WTC11 (cell line): ENCODE measurements around the gene ZNF367.

Experiments used
- ATF6 ChIP-seq: sonication (generic); formaldehyde crosslinking; IDR thresholded peaks from 2 replicates; pipeline ENCODE4 v1.8.1; 2023; ENCODE audit warnings: mild to moderate bottlenecking, missing genetic modification reagents
- CBFB ChIP-seq: sonication (generic); formaldehyde crosslinking; IDR thresholded peaks from 2 replicates; pipeline ENCODE4 v1.8.1; 2022; ENCODE audit warnings: mild to moderate bottlenecking, low read depth, missing genetic modification reagents
- CTCF ChIP-seq: fragments of 200-600 bp; IDR thresholded peaks from 2 replicates; pipeline ENCODE4 v1.8.0; 2022; ENCODE audit warnings: antibody characterized with exemption
- FOXJ3 ChIP-seq: sonication (generic); formaldehyde crosslinking; IDR thresholded peaks from 2 replicates; pipeline ENCODE4 v1.9.0; 2021; ENCODE audit warnings: missing genetic modification reagents, mild to moderate bottlenecking, borderline replicate concordance
- JUN ChIP-seq: sonication (generic); formaldehyde crosslinking; IDR thresholded peaks from 2 replicates; pipeline ENCODE4 v1.8.0; 2023; ENCODE audit warnings: mild to moderate bottlenecking, missing genetic modification reagents
- NR1H2 ChIP-seq: sonication (generic); formaldehyde crosslinking; IDR thresholded peaks from 2 replicates; pipeline ENCODE4 v1.9.0; 2021; ENCODE audit warnings: mild to moderate bottlenecking, moderate library complexity, missing genetic modification reagents
- PRRX2 ChIP-seq: fragments of 250-450 bp; sonication (Bioruptor Pico); IDR thresholded peaks from 2 replicates; pipeline ENCODE4 v1.8.0; 2021; ENCODE audit warnings: mild to moderate bottlenecking
- SMAD3 ChIP-seq: sonication (generic); formaldehyde crosslinking; IDR thresholded peaks from 2 replicates; pipeline ENCODE4 v1.8.0; 2022; ENCODE audit warnings: missing genetic modification reagents, mild to moderate bottlenecking, borderline replicate concordance
- TEAD4 ChIP-seq: sonication (generic); formaldehyde crosslinking; IDR thresholded peaks from 2 replicates; pipeline ENCODE4 v1.8.0; 2022; ENCODE audit warnings: mild to moderate bottlenecking, missing genetic modification reagents
- USF2 ChIP-seq: sonication (generic); formaldehyde crosslinking; IDR thresholded peaks from 2 replicates; pipeline ENCODE4 v1.8.1; 2023; ENCODE audit warnings: mild to moderate bottlenecking, missing genetic modification reagents, moderate library complexity
- ZNF232 ChIP-seq: sonication (generic); formaldehyde crosslinking; IDR thresholded peaks from 2 replicates; pipeline ENCODE4 v1.8.0; 2022; ENCODE audit warnings: mild to moderate bottlenecking, missing genetic modification reagents
- TF ChIP-seq, protein P1 (sequence below): fragments of 250-450 bp; sonication (Bioruptor Pico); IDR thresholded peaks from 2 replicates; pipeline ENCODE4 v1.9.0; 2021; ENCODE audit warnings: moderate library complexity, mild to moderate bottlenecking, inconsistent platforms, borderline replicate concordance
- TF ChIP-seq, protein P2 (sequence below): sonication (generic); formaldehyde crosslinking; IDR thresholded peaks from 2 replicates; pipeline ENCODE4 v1.8.1; 2022; ENCODE audit warnings: low read depth, mild to moderate bottlenecking, moderate library complexity, missing genetic modification reagents, borderline replicate concordance

DNA sequence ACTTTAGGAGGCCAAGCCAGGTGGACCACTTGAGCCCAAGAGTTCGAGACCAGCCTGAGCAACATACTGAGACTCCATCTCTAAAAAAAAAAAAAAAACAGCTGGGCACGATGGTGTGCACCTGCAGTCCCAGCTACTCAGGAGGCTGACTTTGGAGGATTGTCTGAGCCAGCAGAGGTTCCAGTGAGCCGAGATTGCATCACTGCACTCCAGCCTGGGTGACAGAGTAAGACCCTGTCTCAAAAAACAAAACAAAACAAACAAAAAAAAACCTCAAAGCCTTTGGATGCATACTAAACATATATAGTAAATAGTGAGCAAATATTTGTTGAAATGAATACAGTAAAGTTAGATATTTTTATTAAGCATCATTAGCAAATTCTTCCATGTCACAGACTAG lies 40.0 kb downstream of the ZNF367 start:
- TF ChIP-seq TEAD4 (CRISPR knock-in tag) (no peak), ATF6 (CRISPR knock-in tag) (no peak), JUN (CRISPR knock-in tag) (no peak), CTCF (no peak), FOXJ3 (no peak), CBFB (CRISPR knock-in tag) (no peak), ZNF232 (CRISPR knock-in tag) (no peak), USF2 (CRISPR knock-in tag) (no peak), NR1H2 (no peak), SMAD3 (CRISPR knock-in tag) (no peak), PRRX2 (no peak)
- TF ChIP-seq, protein P1, sequence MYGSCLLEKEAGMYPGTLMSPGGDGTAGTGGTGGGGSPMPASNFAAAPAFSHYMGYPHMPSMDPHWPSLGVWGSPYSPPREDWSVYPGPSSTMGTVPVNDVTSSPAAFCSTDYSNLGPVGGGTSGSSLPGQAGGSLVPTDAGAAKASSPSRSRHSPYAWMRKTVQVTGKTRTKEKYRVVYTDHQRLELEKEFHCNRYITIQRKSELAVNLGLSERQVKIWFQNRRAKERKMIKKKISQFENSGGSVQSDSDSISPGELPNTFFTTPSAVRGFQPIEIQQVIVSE = no peak
- TF ChIP-seq, protein P2, sequence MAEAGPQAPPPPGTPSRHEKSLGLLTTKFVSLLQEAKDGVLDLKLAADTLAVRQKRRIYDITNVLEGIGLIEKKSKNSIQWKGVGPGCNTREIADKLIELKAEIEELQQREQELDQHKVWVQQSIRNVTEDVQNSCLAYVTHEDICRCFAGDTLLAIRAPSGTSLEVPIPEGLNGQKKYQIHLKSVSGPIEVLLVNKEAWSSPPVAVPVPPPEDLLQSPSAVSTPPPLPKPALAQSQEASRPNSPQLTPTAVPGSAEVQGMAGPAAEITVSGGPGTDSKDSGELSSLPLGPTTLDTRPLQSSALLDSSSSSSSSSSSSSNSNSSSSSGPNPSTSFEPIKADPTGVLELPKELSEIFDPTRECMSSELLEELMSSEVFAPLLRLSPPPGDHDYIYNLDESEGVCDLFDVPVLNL (CRISPR knock-in tag) = no peak
